GM21737 (cell line): ENCODE data around the gene ALDH2.
"Not testable (repeated sequence)": the region's sequence is repeated elsewhere in the genome, so short reads cannot be mapped to it uniquely, and the experiment has no call there.

Source experiments
- ATAC-seq: cut with Tn5 transposase; IDR thresholded peaks from one replicate; pipeline ENCODE4 v1.9.1; 2021; ENCODE audit warnings: mild to moderate bottlenecking, moderate library complexity; ENCODE audit not compliant: unreplicated experiment

The ALDH2 gene

DNA sequence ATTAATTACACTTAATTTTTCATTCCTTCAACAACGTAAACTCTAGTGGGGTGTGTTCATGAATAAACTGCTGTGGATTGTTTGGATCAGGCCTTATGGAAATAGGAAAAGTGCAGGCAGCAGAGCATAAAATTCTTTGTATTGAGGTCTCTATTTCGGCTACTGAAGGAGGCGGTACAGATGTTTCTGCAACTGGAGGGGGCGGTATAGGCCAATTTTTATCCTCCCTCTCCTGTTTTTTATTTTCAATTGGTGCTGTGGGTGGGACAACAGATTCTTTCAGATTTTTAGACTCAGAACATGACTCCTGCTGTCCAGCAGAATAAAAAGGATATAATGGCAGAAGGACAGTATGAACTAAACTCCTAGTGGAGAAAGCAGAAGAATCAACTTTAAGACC, 57.6 kb downstream of the ALDH2 start:
- not testable (repeated sequence) for ATAC-seq

DNA sequence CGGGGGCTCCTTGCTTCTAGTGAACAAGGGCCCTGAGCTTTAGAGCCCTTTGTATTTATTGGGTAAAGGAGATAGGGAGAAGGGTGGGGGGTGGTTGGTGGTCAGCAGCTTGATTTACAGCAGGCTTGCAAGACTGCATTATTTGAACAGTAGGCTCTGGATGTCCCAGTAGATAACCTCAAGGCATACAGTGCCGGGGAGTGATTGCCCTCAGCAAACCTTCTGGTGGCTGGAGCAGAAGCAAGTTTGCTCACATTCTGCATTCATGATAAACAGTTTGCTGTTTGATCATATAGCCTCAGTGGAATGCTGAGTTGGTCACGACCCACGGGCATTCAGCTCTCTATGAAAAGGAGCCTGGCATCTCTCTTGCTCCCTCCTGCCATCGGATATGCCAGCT, 58.8 kb downstream of the ALDH2 start:
- no peak for ATAC-seq

DNA sequence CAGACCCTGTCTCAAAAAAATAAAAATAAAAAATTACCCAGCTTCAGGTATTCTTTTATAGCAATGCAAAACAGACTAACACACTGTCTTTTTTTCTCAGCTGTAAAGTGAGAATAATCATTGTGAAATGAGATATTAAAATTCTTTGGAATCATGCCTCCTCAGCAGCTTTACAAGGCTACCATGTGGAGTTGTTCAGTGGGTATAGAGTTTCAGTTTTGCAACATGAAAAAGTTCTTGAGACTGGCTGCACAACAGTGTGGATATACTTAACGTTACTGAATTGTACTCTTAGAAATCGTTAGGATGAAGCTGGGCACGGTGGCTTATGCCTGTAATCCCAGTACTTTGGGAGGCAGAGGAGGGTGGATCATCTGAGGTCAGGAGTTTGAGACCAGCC, 59.6 kb downstream of the ALDH2 start:
- no peak for ATAC-seq

DNA sequence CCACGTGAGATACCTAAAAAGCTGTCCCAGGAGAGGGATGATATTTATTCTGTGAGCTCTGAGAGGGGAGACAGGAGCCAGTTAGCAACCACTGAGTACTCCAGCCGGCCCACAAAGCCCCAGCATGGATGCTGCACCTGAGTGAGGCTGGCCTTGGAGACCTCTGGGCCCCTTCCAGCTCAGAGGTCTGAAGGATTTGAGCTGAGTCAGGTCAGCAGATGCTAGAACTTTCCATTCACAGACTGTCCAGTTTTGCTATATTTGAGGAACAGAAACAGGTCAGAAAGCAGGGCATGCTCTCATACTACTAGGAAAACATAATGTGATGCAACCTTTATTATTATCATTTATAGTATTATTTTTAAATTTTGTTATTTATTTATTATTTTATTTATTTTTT, 60.3 kb downstream of the ALDH2 start:
- no peak for ATAC-seq

DNA sequence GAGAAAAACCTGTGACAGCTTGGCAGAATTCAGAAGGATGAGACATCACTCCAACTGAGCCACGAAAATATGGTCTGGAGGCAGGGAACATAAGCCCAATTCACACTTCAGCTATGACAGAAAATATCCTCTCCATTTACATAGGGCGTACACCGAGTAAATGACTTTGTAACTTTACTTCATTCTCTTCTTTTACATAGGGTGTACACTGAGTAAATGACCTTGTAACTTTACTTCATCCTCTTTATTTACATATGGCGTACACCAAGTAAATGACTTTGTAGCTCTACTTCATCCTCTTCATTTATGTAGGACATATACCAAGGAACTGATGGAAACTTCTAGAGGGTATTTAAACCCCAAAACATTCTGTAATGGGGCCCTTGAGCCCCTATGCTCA, 61.2 kb downstream of the ALDH2 start:
- no peak for ATAC-seq

DNA sequence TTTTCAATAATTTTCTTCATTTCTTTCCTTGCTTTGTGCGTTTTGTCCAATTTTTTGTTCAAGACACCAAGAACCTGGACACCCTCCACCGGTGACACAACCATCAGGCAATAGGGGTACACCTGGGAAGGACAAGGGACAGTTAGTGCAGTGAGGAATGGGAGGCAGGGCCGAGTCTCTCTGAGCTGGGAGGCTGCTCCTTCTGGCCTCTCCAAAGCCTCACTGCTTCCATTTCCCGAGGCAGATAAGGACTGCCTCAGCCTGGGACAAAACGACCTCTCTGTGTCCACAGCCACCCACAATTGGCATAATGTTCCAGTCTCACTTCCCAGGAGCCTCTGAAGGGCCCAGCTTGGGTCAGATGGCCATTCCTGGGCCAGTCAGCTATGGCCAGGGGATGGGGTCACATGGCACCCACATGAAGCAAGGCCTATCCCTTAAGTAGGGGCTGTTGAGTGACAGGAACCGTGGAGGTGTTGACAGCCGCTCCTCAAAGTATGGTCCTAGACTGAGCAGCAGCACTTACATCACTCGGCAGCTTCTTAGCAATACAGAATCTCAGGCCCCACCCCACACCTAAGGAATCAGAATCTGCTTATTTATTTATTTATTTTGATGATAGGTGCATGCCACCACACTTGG, 61.7 kb downstream of the ALDH2 start:
- ATAC-seq, result no peak

DNA sequence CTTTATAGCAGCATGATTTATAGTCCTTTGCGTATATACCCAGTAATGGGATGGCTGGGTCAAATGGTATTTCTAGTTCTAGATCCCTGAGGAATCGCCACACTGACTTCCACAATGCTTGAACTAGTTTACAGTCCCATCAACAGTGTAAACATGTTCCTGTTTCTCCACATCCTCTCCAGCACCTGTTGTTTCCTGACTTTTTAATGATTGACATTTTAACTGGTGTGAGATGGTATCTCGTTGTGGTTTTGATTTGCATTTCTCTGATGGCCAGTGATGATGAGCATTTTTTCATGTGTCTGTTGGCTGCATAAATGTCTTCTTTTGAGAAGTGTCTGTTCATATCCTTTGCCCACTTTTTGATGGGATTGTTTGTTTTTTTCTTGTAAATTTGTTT, 62.9 kb downstream of the ALDH2 start:
- not testable (repeated sequence) for ATAC-seq

DNA sequence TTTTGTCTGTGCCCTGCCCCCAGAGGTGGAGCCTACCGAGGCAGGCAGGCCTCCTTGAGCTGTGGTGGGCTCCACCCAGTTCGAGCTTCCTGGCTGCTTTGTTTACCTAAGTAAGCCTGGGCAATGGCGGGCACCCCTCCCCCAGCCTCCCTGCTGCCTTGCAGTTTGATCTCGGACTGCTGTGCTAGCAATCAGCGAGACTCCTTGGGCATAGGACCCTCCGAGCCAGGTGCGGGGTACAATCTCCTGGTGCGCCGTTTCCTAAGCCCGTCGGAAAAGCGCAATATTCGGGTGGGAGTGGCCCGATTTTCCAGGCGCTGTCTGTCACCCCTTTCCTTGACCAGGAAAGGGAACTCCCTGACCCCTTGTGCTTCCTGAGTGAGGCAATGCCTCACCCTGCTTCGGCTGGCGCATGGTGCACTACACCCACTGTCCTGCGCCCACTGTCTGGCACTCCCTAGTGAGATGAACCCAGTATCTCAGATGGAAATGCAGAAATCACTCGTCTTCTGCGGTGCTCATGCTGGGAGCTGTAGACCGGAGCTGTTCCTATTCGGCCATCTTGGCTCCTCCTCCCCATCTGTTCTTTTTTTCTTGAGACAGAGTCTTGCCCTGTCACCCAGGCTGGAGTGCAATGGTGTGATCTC, 68.1 kb downstream of the ALDH2 start:
- ATAC-seq, result not testable (repeated sequence)

DNA sequence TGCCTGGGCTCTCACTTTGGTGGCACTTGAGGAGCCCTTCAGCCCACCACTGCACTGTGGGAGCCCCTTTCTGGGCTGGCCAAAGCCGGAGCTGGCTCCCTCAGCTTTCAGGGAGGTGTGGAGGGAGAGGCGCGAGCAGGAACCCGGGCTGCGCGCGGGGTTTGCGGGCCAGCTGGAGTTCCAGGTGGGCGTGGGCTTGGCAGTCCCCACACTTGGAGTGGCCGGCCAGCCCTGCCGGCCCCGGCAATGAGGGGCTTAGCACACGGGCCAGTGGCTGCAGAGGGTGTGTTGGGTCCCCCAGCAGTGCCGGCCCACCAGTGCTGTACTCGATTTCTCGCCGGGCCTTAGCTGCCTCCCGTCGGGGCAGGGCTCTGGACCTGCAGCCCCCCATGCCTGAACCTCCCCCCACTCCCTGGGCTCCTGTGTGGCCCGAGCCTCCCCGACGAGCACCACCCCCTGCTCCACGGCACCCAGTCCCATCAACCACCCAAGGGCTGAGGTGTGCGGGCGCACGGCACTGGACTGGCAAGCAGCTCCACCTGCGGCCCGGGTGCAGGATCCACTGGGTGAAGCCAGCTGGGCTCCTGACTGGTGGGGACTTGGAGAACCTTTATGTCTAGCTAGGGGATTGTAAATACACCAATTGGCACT, 68.9 kb downstream of the ALDH2 start:
- not testable (repeated sequence) for ATAC-seq

DNA sequence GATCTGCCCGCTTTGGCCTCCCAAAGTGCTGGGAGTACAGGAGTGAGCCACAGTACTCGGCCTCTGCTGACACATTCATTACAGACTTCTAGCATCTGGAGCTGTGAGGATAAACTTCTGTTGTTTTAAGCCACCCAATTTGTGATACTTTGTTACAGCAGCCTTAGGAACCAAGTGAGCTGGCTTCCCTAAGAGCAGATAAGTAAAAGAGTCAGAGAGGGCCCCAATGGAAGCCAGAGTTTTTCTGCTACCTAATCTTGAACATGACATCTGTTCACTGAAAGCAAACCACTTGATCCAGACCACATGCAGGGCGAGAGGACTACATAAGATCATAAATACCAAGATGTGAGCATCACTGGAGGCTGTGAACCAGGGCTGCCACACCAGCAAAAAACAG, 71.6 kb downstream of the ALDH2 start:
- no peak for ATAC-seq

DNA sequence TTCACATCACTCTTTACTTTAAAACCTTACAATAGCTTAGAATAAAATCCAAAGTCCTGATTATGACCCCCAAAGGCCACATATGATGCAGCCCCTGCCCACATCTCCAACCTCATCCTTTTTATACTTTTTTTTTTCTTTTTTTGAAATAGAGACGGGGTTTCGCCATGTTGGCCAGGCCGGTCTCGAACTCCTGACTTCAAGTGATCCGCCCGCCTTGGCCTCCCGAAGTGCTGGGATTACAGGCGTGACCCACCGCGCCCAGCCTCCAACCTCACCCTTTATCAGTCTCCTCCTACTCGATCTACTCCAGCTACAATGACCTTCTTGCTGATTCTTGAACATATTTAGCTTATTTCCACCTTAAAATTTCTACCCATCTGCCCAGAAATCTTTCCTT, 74.1 kb downstream of the ALDH2 start:
- no peak for ATAC-seq

DNA sequence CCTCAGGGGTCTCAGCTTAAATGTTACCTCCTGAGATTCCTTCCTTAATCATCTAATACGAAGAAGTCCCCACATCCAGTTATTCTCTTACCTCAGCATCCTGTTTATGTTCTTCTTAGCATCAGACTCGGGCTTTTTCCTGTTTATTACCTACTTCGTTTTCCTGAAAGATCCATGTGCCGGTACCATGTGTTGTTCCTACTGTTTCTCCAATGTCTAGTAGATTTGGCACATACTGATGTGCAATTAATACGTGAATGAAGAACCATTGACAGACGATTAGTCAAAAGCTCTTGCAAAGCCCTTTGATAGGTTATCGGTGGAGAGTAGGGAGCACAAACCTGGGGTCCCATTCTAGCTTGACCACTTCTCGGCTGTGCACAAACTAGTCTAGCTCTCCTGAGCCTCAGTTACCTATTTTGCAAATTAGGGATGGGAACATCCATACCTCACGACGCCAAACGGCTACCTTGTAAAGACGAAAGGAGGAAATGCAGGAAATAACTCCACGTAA, 74.6 kb downstream of the ALDH2 start:
- ATAC-seq, result peak; percentile 12

DNA sequence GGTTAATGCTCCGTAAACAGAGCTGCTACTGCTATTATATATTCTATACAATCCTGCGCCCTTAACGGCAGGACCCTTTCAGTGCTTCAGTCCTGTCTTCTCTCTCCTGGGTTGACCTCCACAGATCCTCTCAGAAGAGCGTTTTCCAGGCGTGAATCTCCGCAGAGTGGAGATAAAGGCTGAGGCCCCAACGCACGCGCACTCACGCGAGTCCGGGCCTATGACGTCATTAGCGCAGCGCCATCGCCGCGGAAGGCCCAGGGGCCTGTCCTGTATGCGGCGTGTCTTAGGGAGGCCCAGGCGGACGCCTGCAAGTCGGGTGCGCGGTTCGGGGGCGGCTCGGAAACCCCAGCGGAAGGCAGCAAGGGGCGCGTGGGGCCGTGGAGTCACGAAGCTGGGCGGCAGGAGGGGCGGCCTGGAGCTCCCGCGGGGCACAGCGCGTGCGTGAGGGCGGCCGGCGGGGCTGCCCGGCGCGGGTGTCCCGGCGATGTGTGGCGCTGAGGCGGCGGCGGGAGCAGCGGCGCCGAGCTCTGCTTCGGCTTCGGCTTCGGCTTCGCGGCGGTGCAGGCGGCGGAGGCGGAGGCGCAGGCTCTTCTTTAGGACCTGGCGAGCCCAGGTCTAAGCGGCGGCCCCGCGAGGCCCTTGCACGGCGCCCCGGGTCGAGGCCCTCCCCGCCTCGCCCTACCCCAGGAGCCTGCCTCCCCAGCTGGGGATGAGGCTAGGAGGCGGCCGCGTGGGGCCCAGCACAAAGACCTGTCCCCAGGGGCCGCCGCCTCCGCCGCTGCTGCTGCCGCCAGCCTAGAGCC, 75.2 kb downstream of the ALDH2 start, which contains the start of gene MAPKAPK5:
TSS of gene MAPKAPK5 (plus strand) at position 479 of the 806 bp plus-strand sequence. CDS start 506 bp downstream, outside the sequence.
- peak; percentile 72 for ATAC-seq

DNA sequence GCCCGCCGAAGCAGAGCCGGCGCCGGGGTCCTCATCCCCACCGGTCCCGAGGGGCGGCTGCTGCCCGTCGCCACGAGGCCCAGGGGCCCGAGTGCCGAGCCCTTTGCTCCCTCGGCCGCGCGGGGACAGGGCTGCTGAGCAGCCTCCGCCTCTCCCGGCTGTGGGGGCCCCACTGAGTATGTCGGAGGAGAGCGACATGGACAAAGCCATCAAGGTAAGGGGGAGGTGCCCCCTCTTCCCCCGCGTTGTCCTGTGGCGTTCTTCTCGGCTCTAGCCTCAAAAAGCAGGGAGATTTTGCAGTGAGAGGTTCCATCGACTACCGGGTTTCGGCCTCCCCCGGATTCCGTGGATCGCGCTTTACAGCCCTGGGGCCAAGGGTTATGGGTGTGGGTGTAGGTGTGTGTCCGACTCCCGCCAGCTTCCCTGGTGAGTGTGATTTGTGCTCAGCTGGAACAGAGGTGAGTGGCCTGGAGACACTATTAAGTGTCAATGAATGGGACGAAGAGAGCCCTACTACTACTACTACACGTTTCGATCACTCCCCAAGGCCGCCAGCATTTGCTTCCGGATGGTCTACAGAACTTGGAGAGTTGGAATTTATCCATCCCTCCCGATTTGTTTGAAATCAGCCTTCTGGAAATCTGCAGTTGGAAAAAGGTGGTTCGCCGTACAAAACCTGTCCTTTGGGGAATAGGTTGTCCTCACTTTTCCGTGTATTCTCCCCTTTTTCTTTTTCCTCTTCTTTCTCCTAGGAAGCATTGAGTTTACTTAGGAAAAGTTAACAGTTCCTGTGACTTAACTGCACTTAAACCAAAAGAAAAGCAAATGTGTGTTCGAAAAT, 76.0 kb downstream of the ALDH2 start:
- ATAC-seq, result peak; percentile 18

DNA sequence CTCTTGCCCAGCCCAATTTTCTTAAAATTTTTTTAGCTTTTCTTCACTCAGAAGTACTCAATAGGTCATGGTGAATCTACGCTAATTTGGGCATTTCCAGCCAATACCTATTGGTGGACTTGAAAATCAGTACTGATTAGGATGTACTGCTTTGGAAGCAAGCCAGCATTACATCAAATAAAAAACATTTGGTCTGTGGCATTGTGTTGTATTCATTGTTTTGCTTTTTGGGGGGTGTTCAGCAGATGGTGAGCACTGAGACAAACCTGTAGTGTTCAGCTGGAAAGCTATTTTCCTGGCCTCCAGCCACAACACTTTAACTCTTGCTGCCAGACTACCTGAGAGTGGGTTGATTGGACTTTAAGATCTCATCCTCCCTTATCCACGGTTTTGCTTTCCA, 79.3 kb downstream of the ALDH2 start:
- no peak for ATAC-seq

DNA sequence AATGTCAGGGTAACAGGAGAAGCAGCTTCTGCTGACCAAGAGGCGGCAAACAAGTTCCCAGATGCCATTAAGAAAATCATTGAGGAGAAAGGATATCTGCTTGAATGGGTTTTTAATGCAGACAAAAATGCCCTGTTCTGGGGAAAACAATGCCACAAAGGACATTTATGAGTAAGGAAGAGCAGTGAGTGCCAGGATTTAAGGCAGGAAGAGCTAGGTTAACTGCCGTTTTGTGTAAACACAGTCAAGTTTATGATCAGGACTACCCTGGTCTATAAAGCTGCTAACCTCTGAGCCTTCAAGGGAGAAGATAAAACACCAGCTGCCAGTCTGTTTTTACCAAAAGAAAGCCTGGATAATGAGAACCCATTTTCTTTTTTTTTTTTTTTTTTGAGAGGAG, 83.8 kb downstream of the ALDH2 start:
- no peak for ATAC-seq

DNA sequence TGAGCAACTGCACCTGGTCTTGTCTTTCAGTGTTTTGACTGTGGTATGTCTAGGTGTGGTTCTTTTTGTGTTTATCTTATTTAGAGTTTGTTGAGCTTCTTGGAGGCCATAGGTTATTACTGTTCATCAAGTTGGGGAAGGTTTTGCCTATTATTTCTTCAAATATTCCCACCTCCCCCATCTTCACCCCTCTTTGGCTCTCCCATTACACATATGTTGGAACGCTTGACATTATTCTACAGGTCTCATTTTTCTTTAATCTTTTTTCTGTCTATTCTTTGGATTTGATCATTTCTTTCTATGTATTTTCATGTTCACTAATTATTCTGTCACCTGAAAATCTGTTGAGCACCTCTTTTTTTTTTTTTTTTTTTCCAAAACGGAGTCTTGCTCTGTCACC, 91.5 kb downstream of the ALDH2 start:
- ATAC-seq, result no peak

DNA sequence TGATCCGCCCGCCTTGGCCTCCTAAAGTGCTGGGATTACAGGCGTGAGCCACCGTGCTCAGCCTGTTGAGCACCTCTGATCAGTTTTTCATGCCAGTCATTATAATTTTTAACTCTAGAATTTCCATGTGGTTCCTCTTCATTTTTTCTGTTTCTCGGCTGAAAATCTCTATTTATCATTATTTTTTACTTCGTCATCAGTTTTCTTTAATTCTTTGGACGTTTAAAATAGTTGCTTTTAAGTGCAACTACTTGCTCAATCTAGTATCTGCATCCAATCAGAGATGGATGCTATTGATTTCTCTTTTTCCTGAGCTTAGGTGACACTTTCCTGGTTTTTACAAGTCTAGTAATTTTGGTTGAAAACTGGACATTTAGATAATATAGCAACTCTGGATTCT, 92.0 kb downstream of the ALDH2 start:
- no peak for ATAC-seq

DNA sequence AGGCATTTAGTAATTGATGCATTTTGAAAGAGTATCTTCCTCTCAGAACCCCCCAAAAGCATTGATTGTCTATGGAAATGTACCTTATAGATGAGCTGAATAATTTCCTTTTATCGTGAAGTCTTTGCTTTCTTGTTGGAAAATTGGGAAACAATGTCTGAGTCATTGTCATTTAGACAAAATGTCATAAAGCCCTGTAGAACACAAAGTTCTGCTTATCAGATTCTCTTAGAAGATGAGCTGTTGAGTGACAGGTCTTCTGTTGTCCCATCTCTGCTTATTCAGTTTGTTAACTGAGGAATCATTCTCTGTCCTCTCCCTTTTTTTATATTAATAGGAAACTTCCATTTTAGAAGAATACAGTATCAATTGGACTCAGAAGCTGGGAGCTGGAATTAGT, 98.2 kb downstream of the ALDH2 start:
- ATAC-seq, result no peak
